Choroid plexus epithelial cell (primary cell): ENCODE results near the gene AMACR.

Experiments
- DNase-seq: peaks from one replicate; pipeline ENCODE4 v3.0.0-alpha.2; 2010; ENCODE audit warnings: low read depth
- H3K4me3 ChIP-seq: 2 replicates; pipeline ENCODE4 v1.5.1; 2011; ENCODE audit warnings: low read depth, mild to moderate bottlenecking, control low read depth, low read length, moderate library complexity
- TF ChIP-seq, protein P1 (sequence below): conservative IDR thresholded peaks from 2 replicates; pipeline ENCODE4 v1.5.1; 2011; ENCODE audit warnings: low read depth, mild to moderate bottlenecking, control low read depth, inconsistent platforms, low read length, moderate library complexity

AMACR gene

DNA sequence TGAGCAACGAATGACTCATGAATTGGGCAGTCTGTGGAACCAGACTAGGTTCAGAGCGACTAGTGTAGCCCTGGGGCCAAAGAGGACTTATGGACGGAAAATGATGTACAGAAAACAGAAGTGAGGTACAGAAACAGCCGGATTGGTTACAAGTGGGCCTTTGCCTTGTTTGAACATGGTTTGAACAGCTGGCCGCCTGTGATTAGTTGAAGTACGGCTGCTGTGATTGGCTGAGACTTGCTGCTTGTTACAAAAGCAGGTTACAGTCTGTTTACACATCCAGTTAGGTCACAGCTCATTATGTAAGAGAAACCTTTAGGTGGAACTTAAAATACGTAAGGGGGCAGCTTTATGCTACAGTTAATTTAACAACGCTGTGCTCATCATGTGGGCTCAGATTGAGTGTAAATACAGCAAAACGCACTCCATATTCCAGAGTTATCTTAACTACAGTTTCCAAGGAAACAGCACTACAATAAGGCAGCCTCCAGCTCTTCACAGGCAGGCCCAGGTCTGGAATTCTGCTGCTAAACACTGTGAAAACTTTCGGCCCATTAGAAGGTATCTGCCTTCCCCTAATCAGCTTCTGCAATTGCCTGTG, 6.5 kb downstream of the AMACR start:
- H3K4me3 ChIP-seq, result no peak overlapping the region
- TF ChIP-seq, protein P1, sequence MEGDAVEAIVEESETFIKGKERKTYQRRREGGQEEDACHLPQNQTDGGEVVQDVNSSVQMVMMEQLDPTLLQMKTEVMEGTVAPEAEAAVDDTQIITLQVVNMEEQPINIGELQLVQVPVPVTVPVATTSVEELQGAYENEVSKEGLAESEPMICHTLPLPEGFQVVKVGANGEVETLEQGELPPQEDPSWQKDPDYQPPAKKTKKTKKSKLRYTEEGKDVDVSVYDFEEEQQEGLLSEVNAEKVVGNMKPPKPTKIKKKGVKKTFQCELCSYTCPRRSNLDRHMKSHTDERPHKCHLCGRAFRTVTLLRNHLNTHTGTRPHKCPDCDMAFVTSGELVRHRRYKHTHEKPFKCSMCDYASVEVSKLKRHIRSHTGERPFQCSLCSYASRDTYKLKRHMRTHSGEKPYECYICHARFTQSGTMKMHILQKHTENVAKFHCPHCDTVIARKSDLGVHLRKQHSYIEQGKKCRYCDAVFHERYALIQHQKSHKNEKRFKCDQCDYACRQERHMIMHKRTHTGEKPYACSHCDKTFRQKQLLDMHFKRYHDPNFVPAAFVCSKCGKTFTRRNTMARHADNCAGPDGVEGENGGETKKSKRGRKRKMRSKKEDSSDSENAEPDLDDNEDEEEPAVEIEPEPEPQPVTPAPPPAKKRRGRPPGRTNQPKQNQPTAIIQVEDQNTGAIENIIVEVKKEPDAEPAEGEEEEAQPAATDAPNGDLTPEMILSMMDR, result no peak
- peak; percentile 21 for DNase-seq

DNA sequence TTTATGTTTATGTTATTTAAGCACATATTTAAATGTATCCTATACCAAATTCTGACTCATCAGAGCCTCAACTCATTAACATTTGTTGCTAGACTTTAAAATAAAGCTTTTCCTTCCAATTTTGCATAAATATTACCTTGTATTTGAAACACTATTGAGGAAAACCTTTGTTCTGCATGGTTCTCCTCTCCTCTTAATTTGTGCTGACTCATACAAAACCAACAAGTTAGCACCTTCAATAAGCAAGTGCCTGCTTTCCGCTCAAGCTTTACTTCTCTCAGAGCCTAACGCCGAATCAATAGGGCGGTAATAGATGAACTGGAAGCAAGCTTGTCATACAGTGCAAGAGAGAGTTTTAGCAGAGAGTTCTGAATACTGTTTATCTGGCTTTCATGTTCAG, 7.9 kb downstream of the AMACR start:
- TF ChIP-seq, protein P1, result no peak
- DNase-seq, result no peak
- H3K4me3 ChIP-seq, result no peak overlapping the region

DNA sequence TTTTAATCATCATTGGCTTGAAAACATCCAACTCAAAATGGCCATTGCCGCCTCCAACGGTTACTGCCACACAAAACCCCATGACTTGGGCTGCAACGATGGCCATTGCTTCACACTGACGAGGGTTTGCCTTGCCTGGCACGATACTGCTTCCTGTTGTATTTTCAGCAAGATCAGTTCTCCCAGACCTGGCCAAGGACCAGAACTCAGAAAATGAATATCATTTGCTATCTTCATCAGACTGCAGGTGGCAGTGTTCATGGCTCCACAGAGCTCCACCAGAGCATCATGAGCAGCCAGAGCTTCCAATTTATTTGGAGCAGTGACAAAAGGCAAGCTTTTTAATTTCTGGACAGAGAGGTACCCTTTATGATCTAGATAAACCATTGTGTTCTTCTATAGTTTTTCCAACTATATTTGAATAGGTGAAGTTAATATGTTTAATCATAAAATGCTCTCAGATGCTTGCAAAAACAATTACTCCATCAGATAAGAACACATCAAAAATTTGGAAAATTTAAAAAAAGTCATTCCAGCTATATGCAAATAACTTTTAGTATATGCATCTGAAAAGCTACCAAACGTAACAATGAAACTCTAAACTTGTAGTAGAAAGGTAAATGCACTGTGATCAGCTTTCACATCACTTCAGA, 10.4 kb downstream of the AMACR start:
- TF ChIP-seq, protein P1, result peak; percentile 91
- H3K4me3 ChIP-seq, result no peak overlapping the region
- DNase-seq, result peak; percentile 91

DNA sequence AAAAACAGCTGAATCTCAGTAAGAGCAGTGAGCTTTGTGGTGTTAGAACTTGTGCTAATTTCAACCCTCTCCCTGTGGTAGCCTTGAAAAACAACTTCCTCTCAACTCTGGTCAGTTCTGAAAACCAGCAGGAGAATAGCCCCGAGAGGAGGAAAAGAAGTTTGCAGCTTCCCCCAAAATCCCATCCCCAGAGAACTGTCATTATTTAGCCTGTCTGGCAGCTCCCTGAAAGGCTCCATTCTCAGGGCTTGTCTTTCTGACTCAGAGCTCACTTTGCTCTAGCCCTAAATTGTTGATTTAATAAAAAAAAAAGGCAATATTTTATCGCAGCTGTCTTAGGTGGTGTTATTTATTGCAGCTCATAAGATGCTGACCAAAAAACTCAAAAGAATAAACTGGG, 12.0 kb downstream of the AMACR start:
- no peak for DNase-seq
- TF ChIP-seq, protein P1, result no peak

DNA sequence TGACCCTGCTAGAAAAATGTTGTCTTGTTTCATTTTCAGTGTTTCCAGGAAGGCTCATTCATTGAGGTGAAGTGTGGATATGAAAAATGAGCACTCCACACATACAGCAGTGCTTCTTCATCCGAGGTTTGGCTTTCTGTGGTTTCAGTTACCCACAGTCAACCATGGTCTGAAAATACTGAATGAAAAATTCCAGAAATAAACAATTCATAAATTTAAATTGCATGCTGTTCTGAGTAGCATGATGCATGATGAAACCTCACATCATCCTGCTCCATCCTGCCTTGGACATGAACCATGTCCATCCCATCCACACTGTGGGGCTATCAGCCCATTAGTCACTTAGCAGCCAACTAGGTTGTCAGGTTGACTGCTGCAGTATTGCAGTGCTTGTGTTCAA, 13.0 kb downstream of the AMACR start:
- TF ChIP-seq, protein P1, result peak; percentile 18
- H3K4me3 ChIP-seq, result no peak overlapping the region
- peak; percentile 69 for DNase-seq

More for the DNA sequence above, 12.0 kb downstream of the AMACR start:
- H3K4me3 ChIP-seq, result no peak overlapping the region

DNA sequence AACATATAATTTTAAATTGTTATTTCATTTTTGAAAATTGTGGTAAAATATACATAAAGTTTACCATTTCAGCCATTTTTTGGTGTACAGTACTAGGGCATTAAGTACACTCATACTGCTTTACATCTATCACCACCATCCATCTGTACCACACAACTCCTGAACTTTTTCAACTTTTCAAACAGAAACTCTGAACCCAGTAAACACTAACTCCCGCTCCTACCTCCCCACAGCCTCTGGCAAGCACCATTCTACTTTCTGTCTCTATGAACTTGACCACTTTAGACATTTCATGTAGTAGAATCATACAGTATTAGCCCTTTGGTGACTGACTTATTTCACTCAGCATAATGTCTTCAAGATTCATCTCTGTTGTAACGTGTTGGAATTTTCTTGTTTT, 15.0 kb downstream of the AMACR start:
- no peak for DNase-seq
- no peak overlapping the region for H3K4me3 ChIP-seq
- TF ChIP-seq, protein P1, result no peak

DNA sequence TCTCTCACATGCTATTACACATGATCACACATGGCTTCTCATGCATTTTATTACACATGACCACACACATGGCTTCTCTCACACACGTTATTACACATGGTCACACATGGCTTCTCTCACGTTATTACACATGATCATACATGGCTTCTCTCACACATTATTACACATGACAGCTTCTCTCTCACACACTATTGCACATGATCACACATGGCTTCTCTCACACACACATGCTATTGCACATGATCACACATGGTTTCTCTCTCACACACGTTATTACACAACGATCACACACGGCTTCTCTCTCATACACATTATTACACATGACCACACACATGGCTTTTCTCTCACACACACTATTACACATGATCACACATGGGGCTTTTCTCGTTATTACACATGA, 22.4 kb downstream of the AMACR start:
- no peak for DNase-seq
- no peak overlapping the region for H3K4me3 ChIP-seq
- TF ChIP-seq, protein P1, result no peak
